Hepatocyte (in vitro differentiated cells): Measurements from ENCODE around the gene ARV1. TPM values are rescaled to one million over a fixed set of nuclear protein-coding genes. Genes with fewer than 3 reads are reported as not detected.

Experiments used
- DNase-seq: peaks from one replicate; pipeline ENCODE4 v3.0.0-alpha.2; 2016; ENCODE audit warnings: low spot score
- H2AFZ ChIP-seq: fragments of 200-600 bp; sonication (generic); 2 replicates; pipeline ENCODE4 v1.6.0; 2016; ENCODE audit warnings: antibody characterized with exemption, mild to moderate bottlenecking
- H3K27ac ChIP-seq: fragments of 200-600 bp; sonication (generic); 2 replicates; pipeline ENCODE4 v1.5.1; 2016; ENCODE audit warnings: mild to moderate bottlenecking
- H3K27me3 ChIP-seq: fragments of 200-600 bp; sonication (generic); 2 replicates; pipeline ENCODE4 v1.6.1; 2016
- H3K36me3 ChIP-seq: fragments of 200-600 bp; sonication (generic); replicated peaks from 2 replicates; pipeline ENCODE4 v1.5.1; 2016; ENCODE audit warnings: low read depth; ENCODE audit not compliant: insufficient read depth
- H3K4me1 ChIP-seq: fragments of 200-600 bp; sonication (generic); 2 replicates; pipeline ENCODE4 v1.5.1; 2016; ENCODE audit warnings: mild to moderate bottlenecking, moderate library complexity; ENCODE audit not compliant: insufficient read depth
- H3K4me2 ChIP-seq: fragments of 200-600 bp; sonication (generic); 2 replicates; pipeline ENCODE4 v1.6.0; 2016
- H3K4me3 ChIP-seq: fragments of 200-600 bp; sonication (generic); 2 replicates; pipeline ENCODE4 v1.5.1; 2016; ENCODE audit warnings: mild to moderate bottlenecking
- H3K79me2 ChIP-seq: fragments of 200-600 bp; sonication (generic); 2 replicates; pipeline ENCODE4 v1.6.0; 2017; ENCODE audit warnings: mild to moderate bottlenecking
- H3K9me2 ChIP-seq: fragments of 200-600 bp; sonication (generic); replicated peaks from 2 replicates; pipeline ENCODE4 v1.6.0; 2017; ENCODE audit warnings: mild to moderate bottlenecking; ENCODE audit not compliant: insufficient read depth
- H3K9me3 ChIP-seq: fragments of 200-600 bp; sonication (generic); 2 replicates; pipeline ENCODE4 v1.5.1; 2016; ENCODE audit warnings: low read depth, mild to moderate bottlenecking
- H4K20me1 ChIP-seq: fragments of 200-600 bp; sonication (generic); 2 replicates; pipeline ENCODE4 v1.6.0; 2016; ENCODE audit warnings: mild to moderate bottlenecking; ENCODE audit not compliant: insufficient read depth, poor library complexity, severe bottlenecking
- CTCF ChIP-seq: fragments of 200-600 bp; sonication (generic); IDR thresholded peaks from 2 replicates; pipeline ENCODE4 v1.5.1; 2016; ENCODE audit warnings: antibody characterized with exemption, mild to moderate bottlenecking; ENCODE audit not compliant: poor library complexity
- EZH2 ChIP-seq: fragments of 200-600 bp; sonication (generic); IDR thresholded peaks from 2 replicates; pipeline ENCODE4 v1.6.1; 2016; ENCODE audit warnings: antibody characterized with exemption, mild to moderate bottlenecking, borderline replicate concordance
- EZH2phosphoT487 ChIP-seq: fragments of 200-600 bp; sonication (generic); IDR thresholded peaks from one replicate; pipeline ENCODE4 v1.6.1; 2018; ENCODE audit warnings: antibody characterized with exemption, mild to moderate bottlenecking, low read depth, moderate library complexity; ENCODE audit not compliant: unreplicated experiment, severe bottlenecking
- WGBS: methylation state at CpG from one replicate; pipeline ENCODE4 v1.1.6; 2016; ENCODE audit warnings: low lambda C conversion rate; ENCODE audit errors: missing lambda C conversion rate; 5-methylcytosine and 5-hydroxymethylcytosine counted together
- polyA plus RNA-seq: library from polyadenylated mRNA; unstranded; fragments of >200 nt; fragmentation: Nextera tagmentation; extraction: Ambion mirVana; gene quantifications from 2 replicates; pipeline ENCODE4 v1.2.1, GENCODE V29; 2016
- total RNA-seq: library from RNA; depleted of rRNA; stranded (reverse); fragments of >200 nt; gene quantifications from 2 replicates; pipeline ENCODE4 v1.2.3, GENCODE V29; 2014

ARV1 gene
- total and polyA plus RNA-seq, 2 experiments from 2014 or later: 20.0 to 24.4 TPM

- Histone ChIP-seq H3K27me3 (no peaks in the 10 kb centered on the region), H4K20me1 (no peaks in the 10 kb centered on the region), H3K9me3 (no peaks in the 10 kb centered on the region), H3K4me3 (no peak overlapping the region), H3K27ac (no peak overlapping the region), H3K9me2 (no peaks in the 10 kb centered on the region), H3K4me2 (no peak overlapping the region), H3K79me2 (no peaks in the 10 kb centered on the region), H3K36me3 (no peaks in the 10 kb centered on the region), H3K4me1 (peaks cover 12% of the 10 kb centered on the region), H2AFZ (no peak overlapping the region)
- TF ChIP-seq CTCF: no peak
- no peak for TF ChIP-seq EZH2
- TF ChIP-seq EZH2phosphoT487: no peak
- WGBS: 92% methylated on average over 5 of the region's 5 CpGs
- DNase-seq: no peak
These were observed 42.4 kb upstream of the ARV1 start for GRCh38 chr1:230936475-230936874.

GRCh38 chr1:230937371-230937770 is 41.5 kb upstream of the ARV1 start:
- Histone ChIP-seq H3K9me3 (no peaks in the 10 kb centered on the region), H3K4me1 (peaks cover 12% of the 10 kb centered on the region), H3K27ac (no peak overlapping the region), H4K20me1 (no peaks in the 10 kb centered on the region), H3K9me2 (no peaks in the 10 kb centered on the region), H3K4me3 (no peak overlapping the region), H3K27me3 (no peaks in the 10 kb centered on the region), H3K79me2 (no peaks in the 10 kb centered on the region), H2AFZ (no peak overlapping the region), H3K4me2 (peak overlapping the region; percentile 38), H3K36me3 (no peaks in the 10 kb centered on the region)
- TF ChIP-seq EZH2 (no peak), EZH2phosphoT487 (no peak), CTCF (no peak)
- DNase-seq: no peak
- 66% methylated on average over 2 of the region's 2 CpGs for WGBS

- H3K4me1 ChIP-seq: peaks cover 12% of the 10 kb centered on the region
- 26% methylated on average over 2 of the region's 2 CpGs for WGBS
- H3K9me2 ChIP-seq: no peaks in the 10 kb centered on the region
- TF ChIP-seq CTCF (no peak), EZH2 (no peak), EZH2phosphoT487 (peak; percentile 80)
- no peaks in the 10 kb centered on the region for H3K27me3 ChIP-seq
- H4K20me1 ChIP-seq: no peaks in the 10 kb centered on the region
- H3K79me2 ChIP-seq: no peaks in the 10 kb centered on the region
- no peak overlapping the region for H2AFZ ChIP-seq
- H3K9me3 ChIP-seq: no peaks in the 10 kb centered on the region
- no peak overlapping the region for H3K4me2 ChIP-seq
- no peaks in the 10 kb centered on the region for H3K36me3 ChIP-seq
- DNase-seq: peak; percentile 42
- H3K27ac ChIP-seq: no peak overlapping the region
- no peak overlapping the region for H3K4me3 ChIP-seq
These were observed 39.9 kb upstream of the ARV1 start for GRCh38 chr1:230938924-230939368.
